ENCODE data around the gene BNIP3. TPM values are rescaled to one million over a fixed set of nuclear protein-coding genes. Genes with fewer than 3 reads are reported as not detected.

BNIP3 gene
- total RNA-seq, 1 donor: 81.4 TPM

DNA sequence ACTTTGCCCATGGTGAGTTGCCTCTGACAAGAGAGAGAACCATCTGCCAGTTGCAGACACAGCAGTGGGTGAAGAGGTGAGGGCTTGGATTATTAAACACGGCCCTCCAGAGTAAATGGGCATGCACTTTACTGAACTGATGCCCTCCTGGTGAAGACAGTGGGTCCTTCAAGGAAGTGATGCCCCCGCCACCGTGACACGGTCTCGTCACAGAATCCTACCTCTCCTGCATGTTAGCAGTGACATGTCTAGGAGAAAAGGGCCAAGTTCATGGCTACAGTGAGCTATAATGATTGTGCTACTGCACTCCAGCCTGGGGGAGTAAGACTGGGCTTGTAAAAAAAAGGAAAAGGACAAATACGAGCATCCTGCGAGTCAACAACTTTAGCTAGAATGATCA lies 2.4 kb downstream of the BNIP3 start:
- TF ChIP-seq, protein P1, sequence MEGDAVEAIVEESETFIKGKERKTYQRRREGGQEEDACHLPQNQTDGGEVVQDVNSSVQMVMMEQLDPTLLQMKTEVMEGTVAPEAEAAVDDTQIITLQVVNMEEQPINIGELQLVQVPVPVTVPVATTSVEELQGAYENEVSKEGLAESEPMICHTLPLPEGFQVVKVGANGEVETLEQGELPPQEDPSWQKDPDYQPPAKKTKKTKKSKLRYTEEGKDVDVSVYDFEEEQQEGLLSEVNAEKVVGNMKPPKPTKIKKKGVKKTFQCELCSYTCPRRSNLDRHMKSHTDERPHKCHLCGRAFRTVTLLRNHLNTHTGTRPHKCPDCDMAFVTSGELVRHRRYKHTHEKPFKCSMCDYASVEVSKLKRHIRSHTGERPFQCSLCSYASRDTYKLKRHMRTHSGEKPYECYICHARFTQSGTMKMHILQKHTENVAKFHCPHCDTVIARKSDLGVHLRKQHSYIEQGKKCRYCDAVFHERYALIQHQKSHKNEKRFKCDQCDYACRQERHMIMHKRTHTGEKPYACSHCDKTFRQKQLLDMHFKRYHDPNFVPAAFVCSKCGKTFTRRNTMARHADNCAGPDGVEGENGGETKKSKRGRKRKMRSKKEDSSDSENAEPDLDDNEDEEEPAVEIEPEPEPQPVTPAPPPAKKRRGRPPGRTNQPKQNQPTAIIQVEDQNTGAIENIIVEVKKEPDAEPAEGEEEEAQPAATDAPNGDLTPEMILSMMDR (IDR thresholded peaks at IDR 0.05; ENCODE audit: insufficient read depth, low read length): no peak
- DNase-seq (ENCODE audit: low read depth): no peak
- H3K4me3 ChIP-seq (ENCODE audit: low read depth, low read length): peak overlapping the region; percentile 55

DNA sequence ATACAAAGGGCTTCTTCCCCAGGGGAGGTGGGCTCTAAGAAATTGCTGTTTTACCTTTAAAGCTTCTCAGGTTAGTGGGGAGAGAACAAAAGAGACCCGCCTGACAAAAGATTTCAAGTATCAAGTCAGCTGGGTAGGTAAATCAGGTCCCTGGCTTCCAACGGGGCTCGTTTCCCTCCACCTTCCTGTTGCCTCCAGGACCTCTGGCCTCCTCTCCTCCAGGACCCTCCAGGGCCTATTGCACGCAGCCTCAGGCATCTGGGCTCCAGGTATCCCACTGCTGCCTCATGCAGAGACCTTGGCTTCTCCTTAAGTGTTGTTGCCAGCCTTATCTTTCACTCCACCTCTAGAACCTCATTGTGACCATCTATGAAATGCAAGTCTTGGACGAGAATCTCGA lies 2.9 kb downstream of the BNIP3 start:
- TF ChIP-seq, protein P1 (IDR thresholded peaks at IDR 0.05; ENCODE audit: insufficient read depth, low read length): no peak
- peak overlapping the region; percentile 5 for H3K4me3 ChIP-seq (ENCODE audit: low read depth, low read length)
- DNase-seq (ENCODE audit: low read depth): no peak

DNA sequence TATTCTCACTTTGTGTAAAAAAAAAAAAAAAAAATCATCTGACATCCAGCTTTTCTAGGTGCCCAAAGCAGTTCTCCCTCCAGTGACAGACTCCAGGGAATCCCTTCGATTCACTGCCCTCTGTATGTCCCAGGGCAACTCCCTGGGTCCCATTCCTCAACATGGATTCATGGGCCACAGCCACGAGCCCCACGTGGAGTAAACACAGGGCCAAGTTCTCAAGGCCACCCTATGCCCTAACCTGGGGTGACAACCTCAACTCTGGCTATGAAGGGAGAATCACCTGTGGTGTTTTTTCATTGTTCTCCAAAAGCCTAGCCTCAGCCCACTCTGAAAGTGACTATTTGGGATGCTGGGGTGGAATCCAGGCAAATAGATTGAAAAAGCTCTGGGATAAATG lies 3.4 kb downstream of the BNIP3 start:
- TF ChIP-seq, protein P1 (IDR thresholded peaks at IDR 0.05; ENCODE audit: insufficient read depth, low read length): no peak
- H3K4me3 ChIP-seq (ENCODE audit: low read depth, low read length): no peak overlapping the region
- no peak for DNase-seq (ENCODE audit: low read depth)

DNA sequence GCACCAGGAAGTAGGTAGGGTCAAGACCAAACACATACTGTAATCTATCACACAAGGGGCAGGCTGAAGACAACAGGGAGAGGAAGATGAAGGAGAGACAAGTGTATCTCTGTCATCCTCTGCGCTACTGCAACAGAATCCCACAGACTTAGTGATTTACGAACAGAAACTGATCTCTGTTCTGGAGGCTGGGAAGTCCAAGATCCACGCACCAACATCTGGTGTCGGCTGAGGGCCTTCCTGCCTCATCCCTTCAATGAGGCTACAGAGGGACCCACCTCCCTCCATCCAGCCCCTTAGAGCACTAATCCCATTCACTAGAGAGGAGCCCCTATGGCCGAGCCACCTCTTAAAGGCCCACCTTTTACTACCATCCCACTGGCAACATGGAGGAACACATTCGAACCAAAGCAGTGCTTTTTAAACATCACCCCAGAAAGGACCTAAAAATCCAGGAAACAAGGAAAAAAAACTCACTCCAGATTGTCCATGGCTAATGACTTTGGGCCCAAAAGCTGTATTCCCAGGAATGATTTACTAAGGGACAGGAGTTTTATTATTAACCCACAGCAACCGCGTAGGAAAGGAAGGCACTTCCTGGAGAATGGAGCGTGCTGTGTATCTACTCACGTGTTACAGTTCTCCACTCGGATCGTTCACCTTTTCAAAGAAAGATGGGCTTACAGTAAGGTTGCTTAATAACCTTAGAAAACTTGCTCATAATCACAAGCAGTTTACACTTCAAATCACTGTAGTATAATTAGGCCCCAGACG lies 4.2 kb downstream of the BNIP3 start:
- no peak overlapping the region for H3K4me3 ChIP-seq (ENCODE audit: low read depth, low read length)
- TF ChIP-seq, protein P1 (IDR thresholded peaks at IDR 0.05; ENCODE audit: insufficient read depth, low read length): no peak
- no peak for DNase-seq (ENCODE audit: low read depth)

DNA sequence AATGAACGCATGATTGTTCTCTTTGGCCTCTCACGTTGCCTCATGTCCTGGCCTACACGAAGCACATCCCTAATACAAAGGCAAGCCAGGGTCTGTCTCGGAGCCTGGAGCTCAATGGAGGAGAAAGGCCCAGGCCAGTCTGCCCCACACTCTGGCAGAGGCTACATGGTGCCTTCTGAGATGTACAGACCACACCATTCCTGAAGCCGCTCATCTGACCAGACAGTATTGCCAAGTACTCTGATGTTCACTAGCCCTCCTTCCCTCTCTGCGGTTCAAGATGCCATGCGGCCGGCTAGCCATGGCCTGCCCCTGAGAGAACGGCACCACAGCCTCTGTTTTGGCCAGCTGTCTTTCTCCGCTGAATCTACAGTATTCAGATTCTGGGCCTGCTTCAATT lies 5.9 kb downstream of the BNIP3 start:
- no peak for DNase-seq (ENCODE audit: low read depth)
- TF ChIP-seq, protein P1 (IDR thresholded peaks at IDR 0.05; ENCODE audit: insufficient read depth, low read length): no peak
- no peak overlapping the region for H3K4me3 ChIP-seq (ENCODE audit: low read depth, low read length)

DNA sequence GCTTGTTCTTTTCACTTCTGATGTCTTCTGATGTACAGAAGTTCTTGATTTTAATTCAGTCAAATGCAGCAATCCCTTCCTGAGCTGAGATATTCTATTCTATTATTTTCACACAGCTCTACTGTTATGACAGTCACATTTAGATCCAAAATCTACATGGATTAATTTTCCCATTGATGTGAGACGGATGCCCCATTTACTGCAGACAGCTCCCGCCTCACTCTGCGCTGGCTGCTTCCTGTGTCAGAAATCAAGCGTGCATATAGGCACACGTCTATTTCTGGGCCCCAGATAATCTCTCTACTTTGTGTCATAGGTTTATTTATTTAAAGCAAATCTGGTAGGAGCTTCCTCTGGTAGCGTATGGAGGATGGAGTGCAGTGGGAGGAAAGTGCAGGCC lies 6.7 kb downstream of the BNIP3 start:
- DNase-seq (ENCODE audit: low read depth): no peak
- H3K4me3 ChIP-seq (ENCODE audit: low read depth, low read length): no peak overlapping the region
- TF ChIP-seq, protein P1 (IDR thresholded peaks at IDR 0.05; ENCODE audit: insufficient read depth, low read length): no peak

All from fibroblast of the aortic adventitia (primary cell).